ENCODE data around the gene ETHE1.
A peak's percentile ranks its signal among the peaks of the same experiment; 100 is the strongest.

Gene ETHE1

GRCh38 chr19:43534816-43535761 is 8.1 kb upstream of the ETHE1 start:
- H3K9me3 ChIP-seq (ENCODE audit: control insufficient read depth, insufficient read depth, low read length): no peaks in the 10 kb centered on the region
- H3K36me3 ChIP-seq (ENCODE audit: control insufficient read depth, insufficient read depth, low read length): no peaks in the 10 kb centered on the region; the same call in 1 of the 2 replicates
- H3K4me1 ChIP-seq (ENCODE audit: control insufficient read depth, insufficient read depth, low read length): no peaks in the 10 kb centered on the region; the same call in 1 of the 2 replicates
- no peaks in the 10 kb centered on the region for H3K27me3 ChIP-seq (ENCODE audit: control insufficient read depth, insufficient read depth, low read length)
- no CpG with 5 or more reads among the region's 62 CpGs for WGBS (ENCODE audit: insufficient coverage, insufficient read length)
- no peak overlapping the region for H3K4me3 ChIP-seq (ENCODE audit: low read length)
- no peak for DNase-seq (ENCODE audit: low read depth, low spot score)
- no peak overlapping the region for H3K27ac ChIP-seq (ENCODE audit: low read length)

DNA sequence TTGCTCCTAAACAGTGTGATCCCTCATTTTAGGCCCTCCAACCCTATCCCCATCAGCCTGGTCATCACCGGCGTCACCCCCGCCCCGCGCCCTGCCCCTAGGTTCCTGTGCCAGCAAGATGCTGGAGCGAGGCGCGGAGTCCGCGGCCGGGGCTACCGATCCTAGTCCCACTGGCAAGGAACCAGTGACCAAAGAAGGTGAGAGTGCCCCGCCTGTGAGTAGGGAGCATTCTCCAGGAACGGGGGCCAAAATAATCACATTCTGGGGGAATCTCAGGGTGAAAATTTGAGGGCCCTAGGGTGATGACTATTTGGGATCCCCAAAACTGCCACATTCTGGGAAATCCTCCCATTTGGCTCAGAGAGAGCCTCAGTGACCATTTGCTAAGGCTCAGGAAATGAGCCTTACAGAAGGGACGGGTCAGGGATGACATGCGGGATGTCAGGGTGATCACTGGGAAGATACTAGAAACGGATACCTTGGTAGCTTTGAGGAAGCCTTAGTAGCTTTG is 7.4 kb upstream of the ETHE1 start:
- Histone ChIP-seq H3K27ac (ENCODE audit: low read length) (no peak overlapping the region), H3K36me3 (ENCODE audit: control insufficient read depth, insufficient read depth, low read length) (no peaks in the 10 kb centered on the region; the same call in 1 of the 2 replicates), H3K9me3 (ENCODE audit: control insufficient read depth, insufficient read depth, low read length) (no peaks in the 10 kb centered on the region), H3K27me3 (ENCODE audit: control insufficient read depth, insufficient read depth, low read length) (no peaks in the 10 kb centered on the region), H3K4me1 (ENCODE audit: control insufficient read depth, insufficient read depth, low read length) (no peaks in the 10 kb centered on the region; the same call in 1 of the 2 replicates), H3K4me3 (ENCODE audit: low read length) (peak overlapping the region; percentile 58; the same call in 1 of the 2 replicates)
- WGBS (ENCODE audit: insufficient coverage, insufficient read length): no CpG with 5 or more reads among the region's 17 CpGs
- no peak for DNase-seq (ENCODE audit: low read depth, low spot score)

DNA sequence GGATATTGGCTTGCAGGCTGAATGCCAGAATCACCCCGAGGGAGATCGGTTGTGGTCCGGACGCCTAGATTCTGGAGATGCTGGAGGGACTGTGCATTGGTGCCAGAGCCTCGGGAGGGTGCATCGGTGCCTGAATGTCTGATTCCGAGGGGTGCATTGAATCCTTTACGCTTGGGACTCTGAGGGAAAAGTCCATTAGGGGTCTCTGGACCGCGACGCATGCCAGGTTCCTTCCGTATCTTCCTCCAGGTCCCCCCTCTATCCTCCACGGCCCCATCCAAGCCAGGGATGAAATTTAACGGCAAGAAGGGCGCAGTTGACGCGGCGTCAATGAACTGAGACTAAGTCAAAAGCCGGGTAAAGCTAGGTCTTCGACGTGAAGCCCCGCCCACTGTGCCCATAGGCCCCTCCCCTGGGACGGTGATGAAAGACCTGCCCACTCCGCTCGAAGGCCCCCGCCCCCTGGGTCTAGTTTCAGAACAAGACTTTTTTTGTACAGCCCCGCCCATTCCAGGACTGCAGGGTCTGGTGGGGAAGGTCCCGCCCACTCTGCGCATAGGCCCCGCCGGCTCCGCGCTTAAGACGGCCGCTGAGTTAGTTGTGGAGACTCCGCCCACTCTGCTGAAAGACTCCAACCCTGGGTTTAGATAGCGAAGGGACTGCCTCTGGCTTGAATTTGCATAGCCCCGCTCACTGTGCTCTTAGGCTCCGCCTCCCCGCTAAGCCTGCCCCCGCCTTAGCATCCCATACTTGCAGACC is 6.7 kb upstream of the ETHE1 start:
- H3K4me1 ChIP-seq (ENCODE audit: control insufficient read depth, insufficient read depth, low read length): no peaks in the 10 kb centered on the region; the same call in 1 of the 2 replicates
- no CpG with 5 or more reads among the region's 41 CpGs for WGBS (ENCODE audit: insufficient coverage, insufficient read length)
- peak; percentile 96 for DNase-seq (ENCODE audit: low read depth, low spot score)
- H3K36me3 ChIP-seq (ENCODE audit: control insufficient read depth, insufficient read depth, low read length): no peaks in the 10 kb centered on the region
- no peak overlapping the region for H3K27ac ChIP-seq (ENCODE audit: low read length)
- no peaks in the 10 kb centered on the region for H3K9me3 ChIP-seq (ENCODE audit: control insufficient read depth, insufficient read depth, low read length)
- H3K27me3 ChIP-seq (ENCODE audit: control insufficient read depth, insufficient read depth, low read length): no peaks in the 10 kb centered on the region
- peak overlapping the region; percentile 58; the same call in 1 of the 2 replicates for H3K4me3 ChIP-seq (ENCODE audit: low read length)

DNA sequence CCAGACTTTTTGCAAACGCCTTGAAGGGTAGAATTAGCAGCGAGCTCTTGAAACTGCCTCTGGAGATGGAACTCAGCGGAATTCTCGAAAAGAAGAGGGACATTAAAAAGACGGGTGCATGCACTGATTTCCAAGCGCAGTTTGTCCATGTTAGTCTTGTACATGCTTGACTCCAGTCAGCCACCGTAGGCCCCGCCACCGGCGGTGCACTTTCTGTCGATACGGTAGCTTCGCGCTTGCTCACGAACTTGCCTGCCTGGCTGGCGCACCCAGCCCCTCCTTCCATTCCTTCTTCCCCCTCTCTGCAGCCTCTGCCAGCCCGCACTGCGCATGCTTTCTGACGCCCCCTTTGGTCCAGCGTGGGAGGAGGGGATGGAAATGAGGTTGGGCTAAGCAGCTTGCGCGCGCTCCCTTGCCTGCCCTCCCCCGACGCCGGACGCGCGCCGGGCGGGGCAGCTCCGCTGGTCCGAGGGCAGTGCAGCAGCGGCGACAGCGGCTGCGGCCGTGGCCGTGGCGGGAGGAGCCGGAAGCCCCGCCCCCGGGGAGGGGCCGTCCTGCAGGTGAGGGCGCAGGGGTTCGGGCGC is 6.1 kb upstream of the ETHE1 start, which contains the start of gene ZNF575:
ZNF575 (plus strand) TSS at position 227 of the 584 bp plus-strand sequence. CDS start 1,235 bp downstream, outside the sequence.
- Histone ChIP-seq H3K4me1 (ENCODE audit: control insufficient read depth, insufficient read depth, low read length) (no peaks in the 10 kb centered on the region; the same call in 1 of the 2 replicates), H3K27me3 (ENCODE audit: control insufficient read depth, insufficient read depth, low read length) (no peaks in the 10 kb centered on the region), H3K4me3 (ENCODE audit: low read length) (peak within 1 kb of the TSS; percentile 58; the same call in 1 of the 2 replicates), H3K9me3 (ENCODE audit: control insufficient read depth, insufficient read depth, low read length) (no peaks in the 10 kb centered on the region), H3K36me3 (ENCODE audit: control insufficient read depth, insufficient read depth, low read length) (no peaks in the 10 kb centered on the region), H3K27ac (ENCODE audit: low read length) (peak within 1 kb of the TSS; percentile 6)
- DNase-seq (ENCODE audit: low read depth, low spot score): peak; percentile 92
- WGBS (ENCODE audit: insufficient coverage, insufficient read length): no CpG with 5 or more reads among the region's 47 CpGs

- DNase-seq (ENCODE audit: low read depth, low spot score): no peak
- H3K4me1 ChIP-seq (ENCODE audit: control insufficient read depth, insufficient read depth, low read length): no peaks in the 10 kb centered on the region; the same call in 1 of the 2 replicates
Measured at GRCh38 chr19:43532571-43532961, 5.6 kb upstream of the ETHE1 start.

GRCh38 chr19:43527860-43528622 is 1.0 kb upstream of the ETHE1 start:
- WGBS (ENCODE audit: insufficient coverage, insufficient read length): no CpG with 5 or more reads among the region's 13 CpGs
- Histone ChIP-seq H3K9me3 (ENCODE audit: control insufficient read depth, insufficient read depth, low read length) (no peaks in the 10 kb centered on the region), H3K4me3 (ENCODE audit: low read length) (no peak overlapping the region), H3K27me3 (ENCODE audit: control insufficient read depth, insufficient read depth, low read length) (no peaks in the 10 kb centered on the region; the same call in 1 of the 2 replicates), H3K36me3 (ENCODE audit: control insufficient read depth, insufficient read depth, low read length) (no peaks in the 10 kb centered on the region), H3K27ac (ENCODE audit: low read length) (no peak overlapping the region), H3K4me1 (ENCODE audit: control insufficient read depth, insufficient read depth, low read length) (peaks cover 2% of the 10 kb centered on the region; the same call in 1 of the 2 replicates)
- no peak for DNase-seq (ENCODE audit: low read depth, low spot score)

More at GRCh38 chr19:43532571-43532961, 5.6 kb upstream of the ETHE1 start:
- Histone ChIP-seq H3K36me3 (ENCODE audit: control insufficient read depth, insufficient read depth, low read length) (no peaks in the 10 kb centered on the region), H3K9me3 (ENCODE audit: control insufficient read depth, insufficient read depth, low read length) (no peaks in the 10 kb centered on the region), H3K27ac (ENCODE audit: low read length) (peak overlapping the region; percentile 6), H3K4me3 (ENCODE audit: low read length) (peak overlapping the region; percentile 58; the same call in 1 of the 2 replicates), H3K27me3 (ENCODE audit: control insufficient read depth, insufficient read depth, low read length) (no peaks in the 10 kb centered on the region; the same call in 1 of the 2 replicates)
- WGBS (ENCODE audit: insufficient coverage, insufficient read length): no CpG with 5 or more reads among the region's 16 CpGs

DNA sequence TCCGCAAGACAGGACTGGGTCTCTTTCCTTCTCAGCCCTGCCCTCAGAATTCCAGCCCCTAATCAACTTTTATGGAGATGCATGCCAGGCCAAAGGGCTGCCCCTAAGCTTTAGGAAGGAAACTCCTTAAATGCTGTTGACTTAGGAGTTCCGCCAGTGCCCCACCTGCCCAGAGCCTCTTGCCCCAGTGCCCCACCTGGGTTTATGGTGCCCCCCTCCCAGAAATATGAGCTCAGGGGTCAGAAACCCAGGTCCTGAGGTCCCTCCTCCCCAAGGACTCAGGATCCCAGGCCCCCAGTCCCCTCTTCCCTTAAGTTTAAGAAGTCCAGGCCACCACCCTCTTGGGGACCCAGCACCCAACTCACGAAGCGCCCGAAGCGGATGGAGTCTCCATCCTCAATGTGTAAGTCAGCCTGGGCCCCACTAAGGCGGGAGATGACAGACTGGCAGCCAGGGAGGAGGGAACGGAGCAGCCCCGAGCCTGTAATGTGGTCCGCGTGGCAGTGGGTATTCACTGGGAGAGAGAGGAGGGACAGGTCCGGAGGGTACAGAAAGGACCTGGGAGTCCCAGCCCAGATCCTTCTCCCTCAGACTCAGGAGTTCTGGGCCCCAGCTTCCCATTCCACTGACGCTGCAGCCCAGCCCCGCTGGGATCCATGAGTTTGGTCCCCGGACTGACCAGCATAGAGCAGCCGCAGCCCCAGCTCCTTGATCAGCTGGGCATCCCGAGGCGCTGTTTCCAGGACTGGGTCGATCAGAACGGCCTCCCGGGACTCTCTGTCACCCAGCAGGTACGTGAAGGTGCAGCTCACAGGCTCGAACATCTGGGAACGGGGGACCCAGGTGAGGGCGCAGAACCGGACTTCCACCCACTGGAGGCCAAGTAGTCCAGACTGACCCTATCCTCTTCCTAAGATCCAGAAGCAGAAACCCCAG is 897 bp downstream of the ETHE1 start:
- WGBS (ENCODE audit: insufficient coverage, insufficient read length): no CpG with 5 or more reads among the region's 26 CpGs
- H3K27ac ChIP-seq (ENCODE audit: low read length): no peak overlapping the region
- H3K27me3 ChIP-seq (ENCODE audit: control insufficient read depth, insufficient read depth, low read length): no peaks in the 10 kb centered on the region; the same call in 1 of the 2 replicates
- peak overlapping the region; percentile 97 for H3K4me3 ChIP-seq (ENCODE audit: low read length)
- H3K4me1 ChIP-seq (ENCODE audit: control insufficient read depth, insufficient read depth, low read length): peaks cover 2% of the 10 kb centered on the region; the same call in 1 of the 2 replicates
- no peaks in the 10 kb centered on the region for H3K36me3 ChIP-seq (ENCODE audit: control insufficient read depth, insufficient read depth, low read length)
- DNase-seq (ENCODE audit: low read depth, low spot score): no peak
- H3K9me3 ChIP-seq (ENCODE audit: control insufficient read depth, insufficient read depth, low read length): no peaks in the 10 kb centered on the region

- Histone ChIP-seq H3K9me3 (ENCODE audit: control insufficient read depth, insufficient read depth, low read length) (no peaks in the 10 kb centered on the region), H3K27ac (ENCODE audit: low read length) (no peak overlapping the region), H3K36me3 (ENCODE audit: control insufficient read depth, insufficient read depth, low read length) (no peaks in the 10 kb centered on the region), H3K4me1 (ENCODE audit: control insufficient read depth, insufficient read depth, low read length) (peaks cover 2% of the 10 kb centered on the region; the same call in 1 of the 2 replicates), H3K4me3 (ENCODE audit: low read length) (peak overlapping the region; percentile 97; the same call in 1 of the 2 replicates), H3K27me3 (ENCODE audit: control insufficient read depth, insufficient read depth, low read length) (no peaks in the 10 kb centered on the region; the same call in 1 of the 2 replicates)
- no peak for DNase-seq (ENCODE audit: low read depth, low spot score)
- WGBS (ENCODE audit: insufficient coverage, insufficient read length): no CpG with 5 or more reads among the region's 12 CpGs
Measured at GRCh38 chr19:43524922-43525835, 1.8 kb downstream of the ETHE1 start.

Data from iPS DF 6.9 (cell line).